Measurements from ENCODE around the gene AURKAIP1.
A peak's percentile ranks its signal among the peaks of the same experiment; 100 is the strongest.

AURKAIP1 gene

DNA sequence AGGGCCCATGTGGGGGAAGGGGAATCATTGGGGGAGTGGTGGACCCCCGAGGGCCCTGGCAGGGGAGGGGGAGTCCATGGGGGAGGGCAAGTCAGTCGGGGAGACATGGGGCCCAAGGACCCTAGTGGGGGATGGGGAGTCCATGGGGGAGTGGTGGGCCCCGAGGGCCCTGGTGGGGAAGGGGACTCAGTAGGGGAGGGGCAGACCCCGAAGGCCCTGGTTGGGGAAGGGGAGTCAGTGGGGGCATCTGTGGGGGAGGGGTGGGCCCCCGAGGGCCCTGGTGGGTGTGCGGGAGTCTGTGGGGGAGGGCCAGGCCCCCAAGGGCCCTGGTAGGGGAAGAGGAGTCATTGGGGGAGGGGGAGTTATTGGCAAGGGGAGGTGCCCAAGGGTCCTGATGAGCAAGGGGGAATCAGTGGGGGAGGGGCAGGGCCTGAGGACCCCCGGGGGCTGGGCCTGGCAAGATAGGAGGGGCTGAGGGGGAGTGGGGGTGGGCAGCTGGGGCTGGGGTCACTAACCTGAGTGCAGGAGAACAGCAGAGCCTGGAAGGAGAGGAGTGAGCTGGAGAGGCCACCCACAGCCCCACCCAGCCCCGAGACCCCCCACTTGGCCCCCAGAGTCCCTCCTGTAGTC lies 18.7 kb downstream of the AURKAIP1 start:
- Histone ChIP-seq H3K4me1 (ENCODE audit: insufficient read depth, low read length) (peaks cover 16% of the 10 kb centered on the region), H3K27ac (ENCODE audit: low read length) (no peak overlapping the region), H3K27me3 (ENCODE audit: insufficient read depth, low read length) (peaks cover 22% of the 10 kb centered on the region), H3K4me3 (ENCODE audit: low read length) (no peak overlapping the region), H3K9ac (ENCODE audit: low read depth, low read length) (no peak overlapping the region), H3K9me3 (ENCODE audit: insufficient read depth, low read depth, low read length) (no peaks in the 10 kb centered on the region), H3K36me3 (ENCODE audit: insufficient read depth, low read depth, low read length) (no peaks in the 10 kb centered on the region)

DNA sequence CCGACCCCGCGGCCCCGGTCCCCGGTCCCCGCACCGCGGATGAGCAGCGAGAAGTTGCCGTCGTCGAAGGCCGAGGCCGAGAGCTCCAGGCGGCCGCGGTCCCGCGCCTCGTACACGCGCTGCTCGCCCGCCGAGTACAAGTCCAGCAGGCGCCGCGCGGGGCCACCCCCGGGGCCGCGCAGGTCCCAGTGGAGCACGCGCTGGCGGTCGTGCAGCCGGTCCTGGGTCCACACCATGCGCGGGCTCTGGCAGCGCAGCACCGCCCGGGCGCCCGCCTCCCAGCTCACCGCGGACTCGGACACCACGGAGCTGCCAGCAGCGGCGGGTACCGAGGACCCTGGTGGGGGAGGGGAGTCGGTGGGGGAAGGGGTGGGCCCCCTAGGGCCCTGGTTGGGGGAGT lies 19.6 kb downstream of the AURKAIP1 start:
- Histone ChIP-seq H3K4me3 (ENCODE audit: low read length) (no peak overlapping the region), H3K27ac (ENCODE audit: low read length) (no peak overlapping the region), H3K9ac (ENCODE audit: low read depth, low read length) (no peak overlapping the region)

DNA sequence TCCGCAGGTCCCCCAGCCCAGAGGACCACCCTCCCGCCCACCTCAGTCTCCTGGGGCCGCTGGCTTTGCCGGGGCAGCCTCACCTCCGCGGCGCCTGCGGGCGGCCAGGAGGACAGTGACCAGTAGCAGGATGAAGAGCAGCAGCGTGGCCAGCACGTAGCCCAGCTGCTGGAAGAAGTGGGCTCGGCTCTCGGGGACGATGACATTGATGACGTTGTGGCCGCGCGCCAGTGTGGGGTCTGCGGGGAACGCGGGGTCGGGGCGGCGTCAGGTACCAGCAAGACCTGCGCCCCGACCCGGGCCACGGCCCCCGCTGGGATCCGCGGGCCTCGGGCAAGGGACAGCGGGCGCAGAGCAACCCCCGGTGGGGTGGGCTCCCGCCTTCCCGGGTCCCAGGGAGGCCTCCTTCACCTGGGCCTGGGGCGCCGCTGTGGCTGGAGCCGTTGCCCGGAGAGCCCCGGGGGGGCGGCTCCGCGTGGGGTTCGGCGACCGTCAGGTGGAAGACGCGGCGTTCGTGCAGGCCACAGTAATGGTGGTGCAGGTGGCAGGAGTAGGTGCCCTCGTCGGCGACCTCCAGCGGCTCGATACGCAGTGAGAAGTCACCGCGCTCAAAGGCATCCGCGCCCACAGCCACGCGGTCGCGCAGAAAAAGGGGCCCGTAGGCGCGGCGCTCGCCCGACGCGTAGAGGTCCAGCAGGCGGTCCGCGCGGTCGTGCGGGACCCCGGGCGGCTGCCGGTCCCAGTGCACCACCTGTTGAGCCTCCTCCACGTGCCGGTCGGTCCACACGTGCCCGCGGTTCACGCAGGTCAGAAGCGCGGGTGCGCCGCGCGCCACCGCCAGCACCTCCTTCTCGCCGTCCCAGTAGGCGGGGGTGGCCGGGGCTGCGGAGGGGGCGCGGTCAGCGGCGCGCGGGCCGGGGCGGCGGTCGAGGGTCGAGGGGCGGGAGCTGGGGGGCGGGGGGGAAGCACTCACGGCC lies 20.4 kb downstream of the AURKAIP1 start:
- Histone ChIP-seq H3K27me3 (ENCODE audit: insufficient read depth, low read length) (peaks cover 22% of the 10 kb centered on the region), H3K9ac (ENCODE audit: low read depth, low read length) (peak overlapping the region; percentile 63; the same call in 1 of the 2 replicates), H3K4me3 (ENCODE audit: low read length) (peak overlapping the region; percentile 59; the same call in 1 of the 2 replicates), H3K4me1 (ENCODE audit: insufficient read depth, low read length) (peaks cover 12% of the 10 kb centered on the region; the same call in 1 of the 2 replicates), H3K27ac (ENCODE audit: low read length) (no peak overlapping the region), H3K9me3 (ENCODE audit: insufficient read depth, low read depth, low read length) (no peaks in the 10 kb centered on the region), H3K36me3 (ENCODE audit: insufficient read depth, low read depth, low read length) (no peaks in the 10 kb centered on the region)

More for the DNA sequence above, 19.6 kb downstream of the AURKAIP1 start:
- peaks cover 22% of the 10 kb centered on the region for H3K27me3 ChIP-seq (ENCODE audit: insufficient read depth, low read length)
- H3K4me1 ChIP-seq (ENCODE audit: insufficient read depth, low read length): peaks cover 12% of the 10 kb centered on the region; the same call in 1 of the 2 replicates
- no peaks in the 10 kb centered on the region for H3K36me3 ChIP-seq (ENCODE audit: insufficient read depth, low read depth, low read length)
- no peaks in the 10 kb centered on the region for H3K9me3 ChIP-seq (ENCODE audit: insufficient read depth, low read depth, low read length)

DNA sequence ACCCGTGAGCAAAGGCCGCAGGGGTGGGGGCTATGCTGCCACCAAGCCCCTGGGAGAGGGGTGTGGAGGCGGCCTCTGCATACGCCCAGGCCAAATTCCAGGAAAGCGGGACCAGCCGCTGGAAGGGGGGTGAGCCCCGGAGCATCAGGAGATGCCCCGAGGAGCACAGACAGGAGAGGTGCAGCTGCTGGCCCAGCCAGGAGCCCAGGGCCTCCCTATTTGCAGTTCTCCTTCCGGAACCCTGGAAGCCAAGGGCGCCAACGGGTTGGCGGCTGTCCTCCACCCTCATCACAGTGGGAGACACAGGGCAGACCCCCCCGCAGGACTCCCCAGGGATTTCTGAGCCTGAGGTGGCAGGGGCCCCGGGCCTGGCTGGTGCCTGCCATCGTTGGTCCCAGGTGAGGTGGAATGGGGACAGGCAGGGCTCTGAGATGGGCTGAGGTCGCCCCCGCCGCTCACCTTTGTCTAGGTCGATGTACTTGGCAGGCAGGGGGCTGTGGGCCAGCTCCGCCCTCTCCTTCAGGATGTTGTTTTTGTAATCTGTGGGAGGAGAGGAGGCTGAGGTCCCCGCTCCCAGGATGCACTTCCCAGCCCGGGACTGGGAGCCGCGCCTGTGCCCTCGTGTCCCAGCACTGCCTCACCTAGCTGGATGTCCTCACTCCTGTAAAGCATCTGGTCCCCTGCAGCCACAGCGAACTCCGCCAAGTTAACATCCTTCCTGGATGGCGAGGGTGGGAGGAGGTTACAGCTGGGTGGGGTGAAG lies 21.4 kb downstream of the AURKAIP1 start:
- Histone ChIP-seq H3K9me3 (ENCODE audit: insufficient read depth, low read depth, low read length) (no peaks in the 10 kb centered on the region), H3K9ac (ENCODE audit: low read depth, low read length) (peak overlapping the region; percentile 63; the same call in 1 of the 2 replicates), H3K27me3 (ENCODE audit: insufficient read depth, low read length) (peaks cover 22% of the 10 kb centered on the region), H3K27ac (ENCODE audit: low read length) (no peak overlapping the region), H3K4me1 (ENCODE audit: insufficient read depth, low read length) (peaks cover 7% of the 10 kb centered on the region; the same call in 1 of the 2 replicates), H3K4me3 (ENCODE audit: low read length) (peak overlapping the region; percentile 59; the same call in 1 of the 2 replicates), H3K36me3 (ENCODE audit: insufficient read depth, low read depth, low read length) (no peaks in the 10 kb centered on the region)

DNA sequence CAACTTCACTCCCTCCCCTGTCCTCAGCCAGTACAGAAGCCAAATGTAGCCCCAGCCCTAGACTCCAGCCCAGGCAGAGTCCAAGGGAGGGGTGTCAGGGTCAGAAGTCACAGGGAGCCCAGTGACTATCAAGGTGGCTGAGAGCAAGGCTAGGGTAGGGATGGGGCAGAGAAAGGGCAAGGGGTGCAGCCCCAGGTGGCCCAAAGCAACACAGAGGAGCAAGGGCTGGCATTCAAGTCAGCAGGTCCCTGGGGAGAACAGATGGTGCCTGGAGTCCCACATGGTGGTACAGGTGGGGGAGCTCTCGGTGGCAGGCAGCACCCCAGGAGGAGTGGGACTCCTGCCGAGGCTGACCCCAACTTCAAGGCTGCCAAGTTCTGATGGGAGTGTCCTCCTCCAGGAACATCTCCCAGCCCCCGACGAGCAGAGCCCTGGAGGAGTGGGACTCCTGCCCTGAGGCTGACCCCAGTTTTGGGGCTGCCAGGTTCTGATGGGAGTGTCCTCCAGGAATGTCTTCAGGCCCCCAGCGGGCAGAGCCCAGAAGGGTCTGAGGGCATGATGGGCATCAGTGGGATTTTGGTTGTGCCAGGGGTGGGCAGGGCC lies 22.1 kb downstream of the AURKAIP1 start:
- Histone ChIP-seq H3K9me3 (ENCODE audit: insufficient read depth, low read depth, low read length) (no peaks in the 10 kb centered on the region), H3K4me3 (ENCODE audit: low read length) (no peak overlapping the region), H3K9ac (ENCODE audit: low read depth, low read length) (peak overlapping the region; percentile 63; the same call in 1 of the 2 replicates), H3K27me3 (ENCODE audit: insufficient read depth, low read length) (peaks cover 22% of the 10 kb centered on the region), H3K4me1 (ENCODE audit: insufficient read depth, low read length) (peaks cover 5% of the 10 kb centered on the region; the same call in 1 of the 2 replicates), H3K36me3 (ENCODE audit: insufficient read depth, low read depth, low read length) (no peaks in the 10 kb centered on the region), H3K27ac (ENCODE audit: low read length) (no peak overlapping the region)

DNA sequence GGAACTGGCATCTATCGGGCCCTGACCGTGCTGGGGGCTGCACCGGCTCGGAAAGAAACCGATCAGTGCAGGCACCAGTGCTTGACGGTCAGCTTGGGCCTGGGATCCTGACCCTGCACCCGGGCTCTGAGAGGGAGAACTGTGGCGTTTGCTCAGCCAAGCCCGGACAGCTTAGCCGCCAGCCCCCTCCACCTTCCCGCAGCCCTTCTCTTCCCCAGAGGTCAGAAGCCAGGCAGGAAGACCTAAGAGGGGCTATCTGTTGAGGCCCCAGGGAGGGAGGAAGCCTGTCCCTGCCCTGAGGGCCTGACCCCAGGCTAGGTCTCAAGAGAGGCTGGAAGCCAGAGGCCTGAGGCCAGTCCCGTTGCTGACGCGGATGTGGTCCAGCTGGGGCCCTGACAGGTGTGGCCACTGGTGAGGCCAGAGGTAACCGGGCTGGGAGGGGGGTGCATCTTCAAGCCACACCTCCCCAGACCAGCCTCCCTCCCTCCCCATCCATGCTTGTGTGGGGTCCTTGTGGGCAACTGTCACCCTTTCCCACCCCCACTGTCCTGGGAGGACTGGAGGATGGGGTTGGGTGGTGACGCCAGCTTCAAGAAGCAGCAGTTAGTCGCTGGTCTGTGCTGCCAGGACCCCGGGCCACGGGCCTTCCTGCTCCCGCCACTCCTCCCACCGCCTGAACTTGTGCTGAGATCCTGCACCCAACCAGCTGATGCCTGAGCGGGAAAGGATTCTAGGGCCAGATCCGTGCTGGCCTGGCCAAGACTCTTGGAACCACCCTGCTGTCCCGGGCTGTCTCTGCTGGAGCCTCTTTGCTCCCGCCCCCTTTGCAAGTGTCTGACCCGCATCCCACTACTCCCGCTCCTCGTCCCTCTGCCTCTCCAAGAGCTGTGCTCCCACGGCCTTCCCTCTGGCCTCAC lies 23.2 kb downstream of the AURKAIP1 start:
- Histone ChIP-seq H3K4me1 (ENCODE audit: insufficient read depth, low read length) (peaks cover 2% of the 10 kb centered on the region; the same call in 1 of the 2 replicates), H3K4me3 (ENCODE audit: low read length) (peak overlapping the region; percentile 47; the same call in 1 of the 2 replicates), H3K27ac (ENCODE audit: low read length) (no peak overlapping the region), H3K27me3 (ENCODE audit: insufficient read depth, low read length) (peaks cover 22% of the 10 kb centered on the region), H3K9me3 (ENCODE audit: insufficient read depth, low read depth, low read length) (no peaks in the 10 kb centered on the region), H3K36me3 (ENCODE audit: insufficient read depth, low read depth, low read length) (no peaks in the 10 kb centered on the region), H3K9ac (ENCODE audit: low read depth, low read length) (peak overlapping the region; percentile 48; the same call in 1 of the 2 replicates)

DNA sequence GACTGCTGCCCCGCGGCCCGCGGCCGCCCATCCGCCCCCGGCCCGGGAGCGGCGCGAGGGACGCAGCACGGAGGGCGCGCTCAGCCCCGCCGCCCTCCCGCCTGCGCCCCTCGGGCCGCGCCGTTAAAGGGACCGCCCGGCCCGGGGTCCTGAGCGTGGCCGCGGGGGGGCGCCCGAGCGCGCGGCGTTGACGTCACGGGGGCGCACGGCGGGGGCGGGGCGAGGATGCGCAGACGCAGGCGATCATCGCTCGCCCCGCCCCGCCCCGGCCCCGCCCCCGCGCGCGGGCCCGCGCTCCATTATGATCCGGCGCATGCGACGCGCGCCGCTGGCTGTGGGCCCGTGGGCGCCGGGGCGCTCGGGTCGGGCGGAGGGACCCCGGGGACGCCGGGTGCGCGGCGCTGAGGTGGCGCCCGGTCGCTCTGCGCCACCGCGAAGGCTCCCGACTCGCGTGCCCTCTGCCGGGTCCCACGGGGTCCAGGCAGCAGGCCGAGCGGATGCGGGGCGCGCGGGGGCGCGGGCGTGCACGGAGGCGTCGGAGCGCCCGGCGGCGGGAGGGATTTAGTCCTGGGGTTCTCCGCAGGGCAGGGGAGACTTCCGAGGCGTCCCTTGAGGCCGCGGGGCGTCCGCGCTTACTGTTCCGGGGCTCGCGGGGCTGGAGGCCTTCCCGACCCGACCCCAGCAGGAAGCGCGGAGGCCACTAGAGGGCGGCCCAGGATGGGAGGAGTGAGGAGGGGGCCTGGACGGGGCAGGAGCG lies 25.6 kb downstream of the AURKAIP1 start, which contains the start of gene DVL1:
Gene DVL1 (minus strand): TSS at position 163 of the 757 bp plus-strand sequence. CDS start 353 bp downstream, outside the sequence.
- peak within 1 kb of the TSS; percentile 79 for H3K9ac ChIP-seq (ENCODE audit: low read depth, low read length)
- H3K4me1 ChIP-seq (ENCODE audit: insufficient read depth, low read length): peaks cover 2% of the 10 kb centered on the region; the same call in 1 of the 2 replicates
- no peaks in the 10 kb centered on the region for H3K9me3 ChIP-seq (ENCODE audit: insufficient read depth, low read depth, low read length)
- no peak within 1 kb of the TSS for H3K27ac ChIP-seq (ENCODE audit: low read length)
- H3K4me3 ChIP-seq (ENCODE audit: low read length): peak within 1 kb of the TSS; percentile 70
- no peaks in the 10 kb centered on the region for H3K36me3 ChIP-seq (ENCODE audit: insufficient read depth, low read depth, low read length)
- H3K27me3 ChIP-seq (ENCODE audit: insufficient read depth, low read length): peaks cover 16% of the 10 kb centered on the region

DNA sequence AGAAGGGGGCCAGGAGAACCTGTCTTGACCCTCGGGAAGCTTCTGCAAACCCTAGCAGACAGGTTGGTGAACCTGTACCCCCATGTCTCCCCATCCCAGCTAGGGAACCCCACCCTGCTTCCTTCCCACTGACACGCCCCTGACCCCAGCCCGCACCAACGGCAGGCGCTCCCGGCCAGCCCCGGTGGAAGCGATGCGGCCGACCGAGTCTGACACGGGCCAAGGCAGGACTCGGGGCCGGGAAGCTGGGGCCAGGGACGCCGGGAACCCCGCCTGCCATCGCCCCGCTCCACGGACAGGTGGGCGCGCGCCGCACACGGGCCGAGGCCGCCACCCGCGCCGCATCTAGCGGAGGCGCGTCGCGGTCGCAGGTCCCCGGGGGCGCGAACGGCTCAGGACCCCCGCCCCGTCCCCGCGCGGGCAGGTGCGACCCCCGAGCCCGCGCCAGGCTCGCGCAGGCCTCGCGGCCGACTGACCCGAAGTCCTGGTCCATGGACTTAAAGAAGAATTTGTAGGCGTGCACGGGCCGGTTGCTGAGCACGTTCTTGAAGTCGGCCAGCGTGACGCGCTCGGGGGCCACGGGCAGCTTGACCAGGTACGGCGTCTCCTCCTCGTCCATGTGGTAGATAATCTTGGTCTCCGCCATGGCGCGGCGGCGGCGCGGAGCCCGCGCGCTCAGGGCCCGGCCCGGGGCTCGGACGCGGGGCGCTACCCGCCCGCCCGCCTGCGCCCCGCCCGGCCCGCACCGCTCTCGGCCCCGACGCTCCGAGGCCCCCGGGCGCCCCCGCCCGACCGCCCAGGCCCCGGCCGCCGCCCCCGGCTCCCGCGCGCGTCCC lies 26.4 kb downstream of the AURKAIP1 start:
- Histone ChIP-seq H3K27me3 (ENCODE audit: insufficient read depth, low read length) (peaks cover 8% of the 10 kb centered on the region), H3K27ac (ENCODE audit: low read length) (no peak overlapping the region)

More for the DNA sequence above, 26.4 kb downstream of the AURKAIP1 start:
- H3K4me3 ChIP-seq (ENCODE audit: low read length): peak overlapping the region; percentile 69
- peaks cover 2% of the 10 kb centered on the region; the same call in 1 of the 2 replicates for H3K4me1 ChIP-seq (ENCODE audit: insufficient read depth, low read length)
- no peaks in the 10 kb centered on the region for H3K36me3 ChIP-seq (ENCODE audit: insufficient read depth, low read depth, low read length)
- no peaks in the 10 kb centered on the region for H3K9me3 ChIP-seq (ENCODE audit: insufficient read depth, low read depth, low read length)
- H3K9ac ChIP-seq (ENCODE audit: low read depth, low read length): peak overlapping the region; percentile 61

All from iPS-20b (cell line).